ENCODE data around the gene MYLK. TPM values are rescaled to one million over a fixed set of nuclear protein-coding genes. Genes with fewer than 3 reads are reported as not detected.

Gene MYLK
- polyA plus RNA-seq, 3 donors: 0.35 to 1.3 (median 0.51) TPM

DNA sequence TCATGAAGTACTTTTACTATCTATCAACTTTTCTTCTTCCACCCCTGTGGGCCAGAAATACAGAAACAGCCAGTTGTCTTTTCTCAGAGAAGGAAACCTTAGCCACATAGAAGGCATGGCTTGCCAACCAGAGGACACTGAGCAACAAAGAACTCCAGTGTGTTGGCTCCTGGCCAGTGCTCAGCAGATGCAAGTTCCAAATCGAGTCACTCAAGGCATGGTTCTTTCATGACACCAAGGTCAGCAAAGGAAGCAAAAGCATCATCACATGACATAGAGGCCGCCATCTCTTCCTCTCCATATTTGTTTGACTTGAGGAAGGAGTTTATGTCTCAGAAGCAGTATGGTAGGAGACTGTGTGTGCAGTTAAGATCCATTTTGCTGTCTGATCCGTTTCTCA lies 92.2 kb downstream of the MYLK start:
- no peak overlapping the region for H3K27ac Mint-ChIP-seq

DNA sequence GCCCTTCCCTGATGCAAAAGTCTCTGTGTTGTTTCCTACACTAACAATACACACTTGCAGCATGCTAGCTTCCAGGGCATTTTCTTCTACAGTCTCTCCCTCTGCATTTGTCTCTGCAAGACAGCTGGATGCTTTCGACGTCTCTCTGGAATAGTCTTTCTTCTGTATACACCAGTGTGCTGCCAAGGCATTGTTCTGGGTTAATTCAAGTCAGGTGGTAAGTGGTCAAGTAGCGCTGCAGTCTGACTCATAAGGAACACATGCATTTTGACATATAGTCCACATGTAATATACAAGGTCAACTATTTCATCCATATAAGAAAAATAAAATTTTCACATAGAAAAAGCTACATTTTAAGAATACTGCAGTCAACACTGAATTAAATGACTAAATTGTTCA lies 92.7 kb downstream of the MYLK start:
- Histone ChIP-seq H2AFZ (ENCODE audit: insufficient read depth, low read depth, low read length, poor library complexity, severe bottlenecking) (no peak overlapping the region), H3K4me3 (replicated peaks in 1 of 3; ENCODE audit: low read depth in 2 of 3, low read length in 3 of 3) (no peak overlapping the region), H4K20me1 (ENCODE audit: insufficient read depth, low read length) (no peaks in the 10 kb centered on the region), H3K9ac (ENCODE audit: insufficient read depth, low read length, poor library complexity, severe bottlenecking) (no peak overlapping the region), H3K27ac (ENCODE audit: low read depth in 1 of 2, low read length in 2 of 2) (no peak overlapping the region), H3K36me3 (replicated peaks in 1 of 2; ENCODE audit: control insufficient read depth in 1 of 2, insufficient read depth in 2 of 2, low read length in 2 of 2) (no peaks in the 10 kb centered on the region), H3K27me3 (ENCODE audit: control insufficient read depth in 2 of 2, insufficient read depth in 2 of 2, low read length in 2 of 2) (no peaks in the 10 kb centered on the region), H3K9me3 (replicated peaks in 1 of 2; ENCODE audit: control insufficient read depth in 1 of 2, insufficient read depth in 1 of 2, low read length in 2 of 2) (no peaks in the 10 kb centered on the region), H3K4me2 (replicated peaks; ENCODE audit: extremely low read depth, low read length, poor library complexity, severe bottlenecking) (no peak overlapping the region), H3K79me2 (ENCODE audit: insufficient read depth, low read length) (no peaks in the 10 kb centered on the region), H3K4me1 (ENCODE audit: control insufficient read depth in 1 of 2, insufficient read depth in 2 of 2, low read length in 2 of 2) (no peaks in the 10 kb centered on the region)
- Mint-ChIP-seq H3K27me3 (ENCODE audit: low read depth in 3 of 3) (peaks cover 0 to 6% (median 1%) of the 10 kb centered on the region in 3 donors), H3K27ac (no peak overlapping the region), H3K4me3 (no peak overlapping the region), H3K4me1 (no peaks in the 10 kb centered on the region), H3K9me3 (no peaks in the 10 kb centered on the region), H3K36me3 (no peaks in the 10 kb centered on the region)
- TF ChIP-seq, protein P1, sequence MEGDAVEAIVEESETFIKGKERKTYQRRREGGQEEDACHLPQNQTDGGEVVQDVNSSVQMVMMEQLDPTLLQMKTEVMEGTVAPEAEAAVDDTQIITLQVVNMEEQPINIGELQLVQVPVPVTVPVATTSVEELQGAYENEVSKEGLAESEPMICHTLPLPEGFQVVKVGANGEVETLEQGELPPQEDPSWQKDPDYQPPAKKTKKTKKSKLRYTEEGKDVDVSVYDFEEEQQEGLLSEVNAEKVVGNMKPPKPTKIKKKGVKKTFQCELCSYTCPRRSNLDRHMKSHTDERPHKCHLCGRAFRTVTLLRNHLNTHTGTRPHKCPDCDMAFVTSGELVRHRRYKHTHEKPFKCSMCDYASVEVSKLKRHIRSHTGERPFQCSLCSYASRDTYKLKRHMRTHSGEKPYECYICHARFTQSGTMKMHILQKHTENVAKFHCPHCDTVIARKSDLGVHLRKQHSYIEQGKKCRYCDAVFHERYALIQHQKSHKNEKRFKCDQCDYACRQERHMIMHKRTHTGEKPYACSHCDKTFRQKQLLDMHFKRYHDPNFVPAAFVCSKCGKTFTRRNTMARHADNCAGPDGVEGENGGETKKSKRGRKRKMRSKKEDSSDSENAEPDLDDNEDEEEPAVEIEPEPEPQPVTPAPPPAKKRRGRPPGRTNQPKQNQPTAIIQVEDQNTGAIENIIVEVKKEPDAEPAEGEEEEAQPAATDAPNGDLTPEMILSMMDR (IDR thresholded peaks at IDR 0.05): no peak
- no CpG with 5 or more reads among the region's 3 CpGs for WGBS (ENCODE audit: insufficient coverage)
- DNase-seq: no peak
- intact Hi-C loops (cut with micrococcal nuclease): no loop called here

More for the DNA sequence above, 92.2 kb downstream of the MYLK start:
- Histone ChIP-seq H3K27ac (ENCODE audit: low read depth in 1 of 2, low read length in 2 of 2) (no peak overlapping the region), H3K36me3 (replicated peaks in 1 of 2; ENCODE audit: control insufficient read depth in 1 of 2, insufficient read depth in 2 of 2, low read length in 2 of 2) (no peaks in the 10 kb centered on the region), H4K20me1 (ENCODE audit: insufficient read depth, low read length) (no peaks in the 10 kb centered on the region), H3K4me2 (replicated peaks; ENCODE audit: extremely low read depth, low read length, poor library complexity, severe bottlenecking) (no peak overlapping the region), H3K9me3 (replicated peaks in 1 of 2; ENCODE audit: control insufficient read depth in 1 of 2, insufficient read depth in 1 of 2, low read length in 2 of 2) (no peaks in the 10 kb centered on the region), H2AFZ (ENCODE audit: insufficient read depth, low read depth, low read length, poor library complexity, severe bottlenecking) (no peak overlapping the region), H3K4me3 (replicated peaks in 1 of 3; ENCODE audit: low read depth in 2 of 3, low read length in 3 of 3) (no peak overlapping the region), H3K79me2 (ENCODE audit: insufficient read depth, low read length) (no peaks in the 10 kb centered on the region), H3K27me3 (ENCODE audit: control insufficient read depth in 2 of 2, insufficient read depth in 2 of 2, low read length in 2 of 2) (no peaks in the 10 kb centered on the region), H3K9ac (ENCODE audit: insufficient read depth, low read length, poor library complexity, severe bottlenecking) (no peak overlapping the region), H3K4me1 (ENCODE audit: control insufficient read depth in 1 of 2, insufficient read depth in 2 of 2, low read length in 2 of 2) (no peaks in the 10 kb centered on the region)
- H3K4me3 Mint-ChIP-seq: no peak overlapping the region
- no peaks in the 10 kb centered on the region for H3K9me3 Mint-ChIP-seq
- WGBS (ENCODE audit: insufficient coverage): 71% methylated on average over 1 of the region's 3 CpGs
- H3K4me1 Mint-ChIP-seq: no peaks in the 10 kb centered on the region
- TF ChIP-seq, protein P1 (IDR thresholded peaks at IDR 0.05): no peak
- peaks cover 0 to 6% (median 1%) of the 10 kb centered on the region in 3 donors for H3K27me3 Mint-ChIP-seq (ENCODE audit: low read depth in 3 of 3)
- DNase-seq: no peak
- no peaks in the 10 kb centered on the region for H3K36me3 Mint-ChIP-seq
- intact Hi-C loops (cut with micrococcal nuclease): no loop called here

Measured in CD14-positive monocyte (primary cell).